ENCODE results near the gene FAM117A. TPM values are rescaled to one million over a fixed set of nuclear protein-coding genes. Genes with fewer than 3 reads are reported as not detected.
"Not testable (repeated sequence)": the region's sequence is repeated elsewhere in the genome, so short reads cannot be mapped to it uniquely, and the experiment has no call there.

FAM117A gene
- total and polyA plus RNA-seq, 2 donors, result 6.2 to 33.1 TPM

DNA sequence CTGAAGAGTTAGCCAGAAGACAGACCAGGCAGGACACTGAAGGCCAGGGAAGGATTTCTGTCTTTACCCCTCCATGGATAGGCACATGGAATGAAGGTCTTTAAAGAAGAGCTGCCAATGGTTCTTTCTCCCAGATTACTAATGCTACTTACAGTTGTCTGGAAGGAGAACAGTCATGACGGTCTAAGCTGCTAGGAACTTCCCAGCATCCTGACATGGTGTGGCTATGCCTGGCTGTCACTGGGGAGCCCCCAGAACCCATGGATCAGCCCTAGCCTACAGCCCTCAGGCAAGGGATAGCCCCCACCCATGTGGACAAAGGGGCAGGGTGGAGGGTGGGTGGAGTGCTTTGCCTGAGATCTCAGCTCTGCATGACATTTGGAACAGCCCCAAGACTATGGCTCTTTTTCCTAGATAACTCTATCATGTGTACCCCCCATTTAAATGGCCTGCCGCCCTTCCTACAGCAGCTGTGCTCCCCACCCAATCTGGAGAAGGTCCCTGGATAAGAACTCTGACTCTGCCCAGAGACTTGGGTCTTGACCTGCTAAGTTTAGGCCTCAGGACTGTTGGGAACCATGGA is 15.3 kb upstream of the FAM117A start:
- H3K4me1 ChIP-seq (ENCODE audit: insufficient read depth), result no peaks in the 10 kb centered on the region
- H3K36me3 ChIP-seq (ENCODE audit: insufficient read depth), result no peaks in the 10 kb centered on the region
- peak overlapping the region; percentile 38 for H3K27ac ChIP-seq (ENCODE audit: low read depth)
- no peak overlapping the region for H3K4me3 ChIP-seq (ENCODE audit: low read depth, low read length)
- DNase-seq (ENCODE audit: extremely low spot score), result no peak
- 87% methylated on average over 2 of the region's 2 CpGs for WGBS

DNA sequence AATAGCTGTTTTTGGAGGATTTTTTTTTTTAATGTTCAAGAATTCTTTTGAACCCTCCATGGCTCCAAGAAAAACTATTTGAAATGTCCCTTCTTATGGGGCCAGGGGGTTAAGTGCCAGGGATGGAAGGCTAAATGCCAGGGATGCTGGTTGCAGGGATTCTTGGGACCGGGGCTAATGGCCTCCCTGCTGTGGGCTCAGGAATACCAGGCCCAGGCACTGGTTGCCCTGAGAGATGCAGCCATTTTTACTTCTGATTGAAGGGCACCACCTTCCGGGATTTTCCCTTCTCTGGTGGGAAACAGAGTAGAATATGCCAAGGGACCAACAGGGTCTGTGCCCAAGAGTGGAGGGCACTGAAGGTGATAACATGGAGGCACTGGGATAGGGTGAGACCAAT is 13.6 kb upstream of the FAM117A start:
- WGBS, result 74% methylated on average over 2 of the region's 2 CpGs
- H3K4me1 ChIP-seq (ENCODE audit: insufficient read depth), result no peaks in the 10 kb centered on the region
- no peaks in the 10 kb centered on the region for H3K36me3 ChIP-seq (ENCODE audit: insufficient read depth)
- no peak overlapping the region for H3K27ac ChIP-seq (ENCODE audit: low read depth)
- no peak for DNase-seq (ENCODE audit: extremely low spot score)
- H3K4me3 ChIP-seq (ENCODE audit: low read depth, low read length), result no peak overlapping the region

- Histone ChIP-seq H3K36me3 (ENCODE audit: insufficient read depth) (no peaks in the 10 kb centered on the region), H3K4me3 (ENCODE audit: low read depth, low read length) (no peak overlapping the region), H3K27ac (ENCODE audit: low read depth) (no peak overlapping the region), H3K4me1 (ENCODE audit: insufficient read depth) (no peaks in the 10 kb centered on the region)
- WGBS, result 38% methylated on average over 8 of the region's 8 CpGs
- no peak for DNase-seq (ENCODE audit: extremely low spot score)
Observed at GRCh38 chr17:49776551-49777300, 12.8 kb upstream of the FAM117A start.

GRCh38 chr17:49775546-49776260 is 11.8 kb upstream of the FAM117A start:
- H3K27ac ChIP-seq (ENCODE audit: low read depth), result no peak overlapping the region
- WGBS, result 70% methylated on average over 8 of the region's 8 CpGs

DNA sequence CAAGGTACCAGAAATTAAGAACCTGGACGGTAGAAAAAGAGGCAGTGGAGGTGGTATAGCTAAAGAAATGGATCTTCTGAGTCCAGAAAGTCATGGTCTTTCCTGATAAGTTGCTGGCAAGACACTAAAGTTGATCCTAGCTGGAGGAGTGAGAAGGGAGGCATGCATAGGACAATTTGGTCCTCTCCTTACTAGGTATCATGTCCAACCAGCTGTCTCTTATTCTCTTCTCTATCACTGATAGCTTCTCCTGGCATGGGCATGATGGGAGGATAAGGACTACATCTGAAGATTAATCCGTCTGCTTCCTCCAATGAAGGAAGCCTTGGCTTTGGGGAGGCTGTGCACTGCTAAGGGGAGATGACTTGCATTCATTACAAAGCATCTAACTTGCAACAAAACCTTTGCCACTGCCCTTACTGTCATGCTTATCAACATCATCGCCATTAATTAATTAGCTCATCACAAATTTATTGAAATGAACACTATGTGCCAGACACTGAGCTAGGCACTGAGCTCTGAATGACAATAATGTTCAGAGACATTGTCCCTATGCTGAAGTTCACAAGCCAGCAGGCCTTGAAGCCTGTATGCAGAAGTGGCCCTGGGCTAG is 3.1 kb upstream of the FAM117A start:
- whole genome bisulfite sequencing, result 65% methylated on average over 3 of the region's 3 CpGs
- Histone ChIP-seq H3K4me3 (ENCODE audit: low read depth, low read length) (no peak overlapping the region), H3K27ac (ENCODE audit: low read depth) (no peak overlapping the region), H3K36me3 (ENCODE audit: insufficient read depth) (no peaks in the 10 kb centered on the region), H3K4me1 (ENCODE audit: insufficient read depth) (no peaks in the 10 kb centered on the region)
- DNase-seq (ENCODE audit: extremely low spot score), result no peak

More at GRCh38 chr17:49775546-49776260, 11.8 kb upstream of the FAM117A start:
- no peak for DNase-seq (ENCODE audit: extremely low spot score)
- no peaks in the 10 kb centered on the region for H3K36me3 ChIP-seq (ENCODE audit: insufficient read depth)
- H3K4me1 ChIP-seq (ENCODE audit: insufficient read depth), result no peaks in the 10 kb centered on the region
- H3K4me3 ChIP-seq (ENCODE audit: low read depth, low read length), result no peak overlapping the region

GRCh38 chr17:49764559-49765180 is 739 bp upstream of the FAM117A start:
- no peak for DNase-seq (ENCODE audit: extremely low spot score)
- Histone ChIP-seq H3K4me1 (ENCODE audit: insufficient read depth) (no peaks in the 10 kb centered on the region), H3K4me3 (ENCODE audit: low read depth, low read length) (peak overlapping the region; percentile 11), H3K36me3 (ENCODE audit: insufficient read depth) (no peaks in the 10 kb centered on the region), H3K27ac (ENCODE audit: low read depth) (no peak overlapping the region)
- 24% methylated on average over 8 of the region's 8 CpGs for WGBS

- H3K36me3 ChIP-seq (ENCODE audit: insufficient read depth), result peaks cover 1% of the 10 kb centered on the region
- DNase-seq (ENCODE audit: extremely low spot score), result no peak
- no peaks in the 10 kb centered on the region for H3K4me1 ChIP-seq (ENCODE audit: insufficient read depth)
- 69% methylated on average over 6 of the region's 6 CpGs for WGBS
- H3K4me3 ChIP-seq (ENCODE audit: low read depth, low read length), result peak overlapping the region; percentile 94
- H3K27ac ChIP-seq (ENCODE audit: low read depth), result no peak overlapping the region
Observed at GRCh38 chr17:49762151-49762941, 1.6 kb downstream of the FAM117A start.

GRCh38 chr17:49760932-49761558 is 2.9 kb downstream of the FAM117A start:
- no peak for DNase-seq (ENCODE audit: extremely low spot score)
- H3K4me3 ChIP-seq (ENCODE audit: low read depth, low read length), result no peak overlapping the region
- peaks cover 1% of the 10 kb centered on the region for H3K36me3 ChIP-seq (ENCODE audit: insufficient read depth)
- no peaks in the 10 kb centered on the region for H3K4me1 ChIP-seq (ENCODE audit: insufficient read depth)
- WGBS, result 60% methylated on average over 6 of the region's 6 CpGs
- no peak overlapping the region for H3K27ac ChIP-seq (ENCODE audit: low read depth)

DNA sequence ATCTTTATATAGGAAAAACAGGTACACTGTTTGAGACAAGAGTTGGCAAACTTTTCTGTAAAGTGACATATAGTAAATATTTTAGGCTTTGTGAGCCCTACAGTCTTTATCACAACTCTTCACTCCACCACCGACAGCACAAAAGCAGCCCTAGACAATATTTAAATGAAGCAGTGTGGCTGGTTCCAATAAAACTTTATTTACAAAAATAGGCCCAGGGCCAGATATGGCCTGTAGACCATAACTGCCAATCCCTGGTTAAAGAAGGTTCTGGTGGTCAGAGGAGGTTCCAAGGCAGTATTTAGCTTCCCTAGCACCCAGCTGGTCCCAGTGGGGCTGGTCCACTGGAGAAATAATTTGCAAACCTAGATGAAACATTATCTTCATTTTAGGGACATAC is 3.6 kb downstream of the FAM117A start:
- 66% methylated on average over 1 of the region's 1 CpG for WGBS
- Histone ChIP-seq H3K27ac (ENCODE audit: low read depth) (no peak overlapping the region), H3K36me3 (ENCODE audit: insufficient read depth) (peaks cover 1% of the 10 kb centered on the region), H3K4me3 (ENCODE audit: low read depth, low read length) (no peak overlapping the region), H3K4me1 (ENCODE audit: insufficient read depth) (no peaks in the 10 kb centered on the region)
- DNase-seq (ENCODE audit: extremely low spot score), result no peak

GRCh38 chr17:49759203-49759602 is 4.7 kb downstream of the FAM117A start:
- 53% methylated on average over 3 of the region's 3 CpGs for WGBS
- Histone ChIP-seq H3K36me3 (ENCODE audit: insufficient read depth) (peaks cover 1% of the 10 kb centered on the region), H3K27ac (ENCODE audit: low read depth) (no peak overlapping the region), H3K4me3 (ENCODE audit: low read depth, low read length) (no peak overlapping the region), H3K4me1 (ENCODE audit: insufficient read depth) (no peaks in the 10 kb centered on the region)
- DNase-seq (ENCODE audit: extremely low spot score), result no peak

DNA sequence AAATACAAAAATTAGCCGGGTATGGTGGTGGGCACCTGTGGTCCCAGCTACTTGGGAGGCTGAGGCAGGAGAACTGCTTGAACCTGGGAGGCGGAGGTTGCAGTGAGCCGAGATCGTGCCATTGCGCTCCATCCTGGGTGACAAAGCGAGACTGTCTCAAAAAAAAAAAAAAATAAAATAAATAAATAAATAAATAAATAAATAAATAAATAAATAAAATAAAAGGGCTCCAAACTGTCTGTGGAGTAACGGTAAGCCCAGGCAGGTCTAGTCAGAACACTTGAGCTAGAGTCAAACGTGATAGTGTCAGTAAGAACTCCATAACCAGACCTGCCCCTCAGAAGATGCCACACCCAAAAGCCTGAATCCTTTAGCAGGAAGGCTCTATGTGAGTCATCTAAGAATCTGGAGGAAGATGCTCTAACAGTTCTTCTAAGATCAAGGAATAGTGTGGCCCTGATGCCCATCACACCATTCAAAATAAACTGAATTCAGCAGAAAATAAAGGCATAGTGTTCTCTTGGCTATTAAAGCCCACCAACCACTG is 5.4 kb downstream of the FAM117A start:
- H3K4me1 ChIP-seq (ENCODE audit: insufficient read depth); DNase-seq (ENCODE audit: extremely low spot score); H3K4me3 ChIP-seq (ENCODE audit: low read depth, low read length); H3K36me3 ChIP-seq (ENCODE audit: insufficient read depth); H3K27ac ChIP-seq (ENCODE audit: low read depth): not testable (repeated sequence)
- 88% methylated on average over 8 of the region's 8 CpGs for WGBS

DNA sequence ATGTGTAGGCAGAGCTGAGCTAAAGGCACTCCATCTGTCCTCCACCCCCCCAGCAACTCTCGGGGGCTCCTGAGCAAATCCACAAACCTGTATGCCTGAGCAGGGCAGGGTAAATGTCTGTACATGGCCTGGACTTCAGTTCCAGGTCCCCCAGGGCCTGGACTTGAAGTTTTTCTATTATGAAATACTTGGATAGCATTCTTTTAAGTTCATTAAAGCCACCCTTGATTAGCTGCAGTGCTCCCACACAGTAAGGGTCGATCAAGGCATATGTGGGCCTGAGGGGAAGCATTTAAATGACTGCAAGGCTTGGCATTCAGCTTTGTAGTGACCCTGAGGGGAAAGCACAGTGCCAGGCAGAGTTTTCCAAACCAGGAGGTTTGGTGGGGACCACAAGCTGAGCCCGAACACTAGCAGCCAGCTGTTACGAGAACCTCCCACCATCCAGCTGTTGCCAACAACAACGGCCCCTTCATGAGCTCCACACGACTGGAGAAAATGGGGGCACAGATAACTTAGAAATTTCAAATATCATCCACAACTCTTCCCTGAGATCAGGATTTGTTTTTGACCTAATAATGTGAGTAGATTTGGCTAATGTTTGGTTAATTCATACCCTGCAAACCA is 6.7 kb downstream of the FAM117A start:
- Histone ChIP-seq H3K4me1 (ENCODE audit: insufficient read depth) (no peaks in the 10 kb centered on the region), H3K4me3 (ENCODE audit: low read depth, low read length) (no peak overlapping the region), H3K27ac (ENCODE audit: low read depth) (no peak overlapping the region), H3K36me3 (ENCODE audit: insufficient read depth) (peaks cover 1% of the 10 kb centered on the region)
- DNase-seq (ENCODE audit: extremely low spot score), result no peak
- 77% methylated on average over 6 of the region's 6 CpGs for WGBS
